Panc1 (cell line): Measurements from ENCODE around the gene CYCS. TPM values are rescaled to one million over a fixed set of nuclear protein-coding genes. Genes with fewer than 3 reads are reported as not detected.
"Not testable (repeated sequence)": the region's sequence is repeated elsewhere in the genome, so short reads cannot be mapped to it uniquely, and the experiment has no call there.

Source experiments
- ATAC-seq: fragments of 200-7000 bp; cut with Tn5 transposase; 2 replicates; pipeline ENCODE4 v1.9.1; 2020; ENCODE audit warnings: mild to moderate bottlenecking, moderate library complexity
- BruUV-seq: library from RNA; stranded (reverse); fragments of 400-500 nt; replicated peaks from 2 replicates; lab custom pipeline; 2021; lab: Mats Ljungman, UMichigan
- CTCF ChIA-PET: fragments of 300-600 bp; sonication (Branson Sonifier 250); formaldehyde crosslinking; loops from one replicate; lab custom pipeline; 2022; ENCODE audit warnings: antibody characterized with exemption; lab: Charles Lee
- POLR2A ChIA-PET: fragments of 300-600 bp; sonication (Branson Sonifier 250); formaldehyde crosslinking; loops from one replicate; lab custom pipeline; 2022; ENCODE audit warnings: antibody characterized with exemption; lab: Charles Lee
- DNase-seq: peaks from one replicate; pipeline ENCODE4 v3.0.0-alpha.2; 2010; ENCODE audit warnings: low read depth, low spot score
- H3K27ac ChIP-seq: 2 replicates; pipeline ENCODE4 v1.5.1; 2011; ENCODE audit warnings: mild to moderate bottlenecking, low read length, inconsistent platforms
- H3K27me3 ChIP-seq: fragments of 200-500 bp; sonication (Bioruptor generic); 2 replicates; pipeline ENCODE4 v1.6.0; 2014; ENCODE audit warnings: low read length, inconsistent platforms; ENCODE audit not compliant: control insufficient read depth, insufficient read depth
- H3K36me3 ChIP-seq: fragments of 200-500 bp; sonication (Bioruptor generic); 2 replicates; pipeline ENCODE4 v1.5.1; 2014; ENCODE audit warnings: inconsistent platforms, mild to moderate bottlenecking, low read length, moderate library complexity; ENCODE audit not compliant: control insufficient read depth, insufficient read depth
- H3K4me1 ChIP-seq: 2 replicates; pipeline ENCODE4 v1.5.1; 2011; ENCODE audit warnings: inconsistent platforms, mild to moderate bottlenecking, low read length, moderate library complexity; ENCODE audit not compliant: control insufficient read depth, insufficient read depth
- H3K4me3 ChIP-seq, 2 experiments: 2 replicates each; pipeline ENCODE4 v1.5.1; 2011 to 2012; ENCODE audit warnings: low read depth in 2 of 2, low read length in 2 of 2, mild to moderate bottlenecking in 2 of 2, inconsistent platforms in 1 of 2, moderate library complexity in 1 of 2
- H3K9me3 ChIP-seq: fragments of 200-500 bp; sonication (Bioruptor generic); 2 replicates; pipeline ENCODE4 v1.5.1; 2014; ENCODE audit warnings: low read depth, mild to moderate bottlenecking, inconsistent platforms, low read length, moderate library complexity; ENCODE audit not compliant: control insufficient read depth, insufficient read depth
- POLR2AphosphoS5 ChIP-seq: IDR thresholded peaks from 2 replicates; pipeline ENCODE4 v1.6.1; 2012; ENCODE audit warnings: mild to moderate bottlenecking, low read depth, low read length, moderate library complexity
- SIN3A ChIP-seq: IDR thresholded peaks from 2 replicates; pipeline ENCODE4 v1.6.1; 2012; ENCODE audit warnings: low read depth, mild to moderate bottlenecking, low read length, moderate library complexity, borderline replicate concordance; ENCODE audit not compliant: insufficient read depth
- TCF7L2 ChIP-seq: IDR thresholded peaks from 2 replicates; pipeline ENCODE4 v1.6.1; 2011; ENCODE audit warnings: mild to moderate bottlenecking, low read depth, low read length, inconsistent platforms
- in situ Hi-C: cut with HindIII; loops from 2 replicates; pipeline ENCODE4 v1.10.0; 2016; ENCODE audit warnings: low sequenced_read_pairs, low pct_unique_long_range_greater_than_20kb
- intact Hi-C: fragments of 100-400 bp; cut with micrococcal nuclease; formaldehyde crosslinking; loops from one replicate; pipeline ENCODE4 v1.10.0; 2022; ENCODE audit not compliant: unreplicated experiment
- total RNA-seq: library from RNA; stranded (reverse); gene quantifications from one replicate; pipeline ENCODE4 v1.2.1, GENCODE V29; 2021; ENCODE audit not compliant: unreplicated experiment
- TF ChIP-seq, protein P1 (sequence below): fragments of 450-650 bp; IDR thresholded peaks from 2 replicates; pipeline ENCODE4 v1.5.1; 2017; ENCODE audit warnings: mild to moderate bottlenecking
- TF ChIP-seq, protein P2 (sequence below), 2 experiments: IDR thresholded peaks; 2 replicates each; pipeline ENCODE4 v1.6.1; 2011 to 2012; ENCODE audit warnings: low read depth in 2 of 2, control low read depth in 1 of 2, low read length in 1 of 2, mild to moderate bottlenecking in 1 of 2, moderate library complexity in 1 of 2; ENCODE audit not compliant: insufficient read depth in 1 of 2

Gene CYCS
- total RNA-seq, 1 experiment from 2014 or later = 245 TPM

DNA sequence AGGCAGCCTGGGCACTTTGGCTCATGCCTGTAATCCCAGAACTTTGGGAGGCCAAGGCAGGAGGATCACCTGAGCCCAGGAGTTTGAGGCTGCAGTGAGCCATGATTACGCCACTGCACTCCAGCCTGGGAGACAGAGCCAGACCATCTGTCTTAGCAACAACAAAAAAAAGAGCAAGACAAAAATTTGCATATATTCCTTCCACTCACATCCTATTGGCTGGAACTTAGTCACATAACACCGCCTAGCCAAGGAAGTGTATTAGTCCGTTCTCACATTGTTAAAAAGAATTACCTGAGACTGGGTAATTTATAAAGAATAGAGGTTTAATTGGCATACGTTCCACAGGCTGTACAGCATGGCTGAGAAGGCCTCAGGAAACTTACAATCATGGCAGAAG lies 43.0 kb downstream of the CYCS start:
- H3K36me3 ChIP-seq, H3K27me3 ChIP-seq, H3K4me3 ChIP-seq, H3K9me3 ChIP-seq, DNase-seq, in situ Hi-C loops, ATAC-seq, BruUV-seq, intact Hi-C loops, H3K27ac ChIP-seq, H3K4me1 ChIP-seq, CTCF ChIA-PET: not testable (repeated sequence)
- POLR2A ChIA-PET = interaction anchor here (0.6 kb wide), 1 partner anchor 12 kb away, joined by 4 read pairs; no protein-coding TSS in a partner anchor

DNA sequence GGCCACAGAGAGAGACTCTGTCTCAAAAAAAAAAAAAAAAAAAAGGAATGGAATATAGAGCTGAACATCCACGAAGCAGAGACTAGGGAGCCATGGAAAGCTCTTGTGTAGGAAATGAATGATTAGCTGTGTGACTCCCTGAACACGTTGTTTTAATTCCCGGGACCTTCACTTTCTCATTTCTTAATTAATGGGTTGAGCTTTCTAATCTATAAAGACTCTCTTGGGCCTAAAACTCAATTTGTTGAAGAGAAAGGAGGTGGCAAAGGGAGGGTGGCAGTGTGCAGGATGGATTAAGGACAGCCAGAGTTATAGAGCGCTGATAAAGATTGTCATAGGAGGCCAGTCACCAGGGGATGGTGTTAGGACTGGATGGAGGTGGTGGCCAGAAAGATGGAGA lies 48.0 kb downstream of the CYCS start:
- POLR2A ChIA-PET = interaction anchor here (0.6 kb wide), 1 partner anchor 1161 kb away, joined by 3 read pairs; no protein-coding TSS in a partner anchor

DNA sequence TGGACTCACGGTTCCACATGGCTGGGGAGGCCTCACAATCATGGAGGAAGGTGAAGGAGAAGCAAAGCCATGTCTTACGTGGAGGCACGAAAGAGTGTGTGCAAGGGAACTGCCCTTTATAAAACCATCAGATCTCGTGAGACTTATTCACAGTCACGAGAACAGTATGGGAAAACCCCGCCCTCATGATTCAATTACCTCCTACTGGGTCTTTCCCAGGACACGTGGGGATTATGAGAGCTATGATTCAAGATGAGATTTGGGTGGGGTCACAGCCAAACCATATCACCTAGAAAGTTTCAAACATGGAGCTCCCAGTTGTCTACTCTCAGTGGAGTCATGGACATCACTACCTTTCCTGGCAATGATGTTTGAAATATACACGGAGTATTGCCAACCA lies 49.6 kb downstream of the CYCS start:
- H3K4me3 ChIP-seq = no peak overlapping the region
- ChIA-PET POLR2A (no interaction called here), CTCF (no interaction called here)
- H3K27ac ChIP-seq = no peak overlapping the region
- H3K36me3 ChIP-seq = no peaks in the 10 kb centered on the region
- no peak for ATAC-seq
- no peaks in the 10 kb centered on the region for H3K9me3 ChIP-seq
- no peak for TF ChIP-seq POLR2AphosphoS5
- TF ChIP-seq, protein P1, sequence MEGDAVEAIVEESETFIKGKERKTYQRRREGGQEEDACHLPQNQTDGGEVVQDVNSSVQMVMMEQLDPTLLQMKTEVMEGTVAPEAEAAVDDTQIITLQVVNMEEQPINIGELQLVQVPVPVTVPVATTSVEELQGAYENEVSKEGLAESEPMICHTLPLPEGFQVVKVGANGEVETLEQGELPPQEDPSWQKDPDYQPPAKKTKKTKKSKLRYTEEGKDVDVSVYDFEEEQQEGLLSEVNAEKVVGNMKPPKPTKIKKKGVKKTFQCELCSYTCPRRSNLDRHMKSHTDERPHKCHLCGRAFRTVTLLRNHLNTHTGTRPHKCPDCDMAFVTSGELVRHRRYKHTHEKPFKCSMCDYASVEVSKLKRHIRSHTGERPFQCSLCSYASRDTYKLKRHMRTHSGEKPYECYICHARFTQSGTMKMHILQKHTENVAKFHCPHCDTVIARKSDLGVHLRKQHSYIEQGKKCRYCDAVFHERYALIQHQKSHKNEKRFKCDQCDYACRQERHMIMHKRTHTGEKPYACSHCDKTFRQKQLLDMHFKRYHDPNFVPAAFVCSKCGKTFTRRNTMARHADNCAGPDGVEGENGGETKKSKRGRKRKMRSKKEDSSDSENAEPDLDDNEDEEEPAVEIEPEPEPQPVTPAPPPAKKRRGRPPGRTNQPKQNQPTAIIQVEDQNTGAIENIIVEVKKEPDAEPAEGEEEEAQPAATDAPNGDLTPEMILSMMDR = no peak
- TF ChIP-seq TCF7L2 = no peak
- no peak for TF ChIP-seq SIN3A
- TF ChIP-seq, protein P2, sequence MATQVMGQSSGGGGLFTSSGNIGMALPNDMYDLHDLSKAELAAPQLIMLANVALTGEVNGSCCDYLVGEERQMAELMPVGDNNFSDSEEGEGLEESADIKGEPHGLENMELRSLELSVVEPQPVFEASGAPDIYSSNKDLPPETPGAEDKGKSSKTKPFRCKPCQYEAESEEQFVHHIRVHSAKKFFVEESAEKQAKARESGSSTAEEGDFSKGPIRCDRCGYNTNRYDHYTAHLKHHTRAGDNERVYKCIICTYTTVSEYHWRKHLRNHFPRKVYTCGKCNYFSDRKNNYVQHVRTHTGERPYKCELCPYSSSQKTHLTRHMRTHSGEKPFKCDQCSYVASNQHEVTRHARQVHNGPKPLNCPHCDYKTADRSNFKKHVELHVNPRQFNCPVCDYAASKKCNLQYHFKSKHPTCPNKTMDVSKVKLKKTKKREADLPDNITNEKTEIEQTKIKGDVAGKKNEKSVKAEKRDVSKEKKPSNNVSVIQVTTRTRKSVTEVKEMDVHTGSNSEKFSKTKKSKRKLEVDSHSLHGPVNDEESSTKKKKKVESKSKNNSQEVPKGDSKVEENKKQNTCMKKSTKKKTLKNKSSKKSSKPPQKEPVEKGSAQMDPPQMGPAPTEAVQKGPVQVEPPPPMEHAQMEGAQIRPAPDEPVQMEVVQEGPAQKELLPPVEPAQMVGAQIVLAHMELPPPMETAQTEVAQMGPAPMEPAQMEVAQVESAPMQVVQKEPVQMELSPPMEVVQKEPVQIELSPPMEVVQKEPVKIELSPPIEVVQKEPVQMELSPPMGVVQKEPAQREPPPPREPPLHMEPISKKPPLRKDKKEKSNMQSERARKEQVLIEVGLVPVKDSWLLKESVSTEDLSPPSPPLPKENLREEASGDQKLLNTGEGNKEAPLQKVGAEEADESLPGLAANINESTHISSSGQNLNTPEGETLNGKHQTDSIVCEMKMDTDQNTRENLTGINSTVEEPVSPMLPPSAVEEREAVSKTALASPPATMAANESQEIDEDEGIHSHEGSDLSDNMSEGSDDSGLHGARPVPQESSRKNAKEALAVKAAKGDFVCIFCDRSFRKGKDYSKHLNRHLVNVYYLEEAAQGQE (IDR thresholded peaks at IDR 0.05; ENCODE audit: insufficient read depth in 1 of 2, low read depth in 2 of 2, low read length in 1 of 2) = no peak
- no peak for DNase-seq
- no TSS peak for BruUV-seq
- in situ Hi-C loops (no loop called here), intact Hi-C loops (no loop called here)
- H3K27me3 ChIP-seq = no peaks in the 10 kb centered on the region
- no peaks in the 10 kb centered on the region for H3K4me1 ChIP-seq

More for the DNA sequence above, 48.0 kb downstream of the CYCS start:
- no TSS peak for BruUV-seq
- H3K4me1 ChIP-seq = no peaks in the 10 kb centered on the region
- no peak for DNase-seq
- no peak overlapping the region for H3K4me3 ChIP-seq
- H3K36me3 ChIP-seq = no peaks in the 10 kb centered on the region
- no peaks in the 10 kb centered on the region for H3K27me3 ChIP-seq
- no peaks in the 10 kb centered on the region for H3K9me3 ChIP-seq
- CTCF ChIA-PET = interaction anchor here (0.6 kb wide), 1 partner anchor 1030 kb away, joined by 4 read pairs; no protein-coding TSS in a partner anchor
- ATAC-seq = no peak
- TF ChIP-seq SIN3A = no peak
- TF ChIP-seq, protein P1 = no peak
- TF ChIP-seq, protein P2 (IDR thresholded peaks at IDR 0.05; ENCODE audit: insufficient read depth in 1 of 2, low read depth in 2 of 2, low read length in 1 of 2) = no peak
- no peak for TF ChIP-seq TCF7L2
- TF ChIP-seq POLR2AphosphoS5 = no peak
- no peak overlapping the region for H3K27ac ChIP-seq
- in situ Hi-C loops (no loop called here), intact Hi-C loops (no loop called here)
